GM12878 (cell line): Measurements from ENCODE around the gene PPM1K. TPM values are rescaled to one million over a fixed set of nuclear protein-coding genes. Genes with fewer than 3 reads are reported as not detected.

Source experiments
- polyA plus RNA-seq, 11 experiments: library from polyadenylated mRNA; depleted of rRNA in 4 of 11; unstranded in 6 of 11; stranded (reverse) in 5 of 11; fragments of >200 nt; fragmentation: Nextera tagmentation in 4 of 11; fragmentation: Illumina TruSeq in 1 of 11; extraction: Ambion mirVana in 4 of 11; extraction: Trizol in 1 of 11; gene quantifications; 1 replicate in 1 of 11; 2 replicates in 10 of 11; pipeline versions ENCODE4 v1.2.1 to v1.2.3, GENCODE V29; 2011 to 2016; ENCODE audit warnings: inconsistent platforms in 2 of 11, missing spikeins in 2 of 11, low read depth in 1 of 11
- small RNA-seq: library from RNA; depleted of rRNA; stranded (forward); fragments of <200 nt; gene quantifications from one replicate; pipeline ENCODE3, GENCODE V24; 2014
- total RNA-seq, 4 experiments: library from RNA; depleted of rRNA in 3 of 4; stranded (reverse); fragments of >200 nt in 3 of 4; fragmentation: Illumina TruSeq in 1 of 4; extraction: Trizol in 1 of 4; gene quantifications; 2 replicates each; pipeline versions ENCODE4 v1.2.1 to v1.2.3, GENCODE V29; 2013 to 2021

The PPM1K gene
- total and polyA plus RNA-seq, 10 of the 15 experiments (the other 5 are each of a cell fraction or from before 2014, with no cell fraction given), result 25.0 to 79.1 (median 36.9) TPM

Small RNA genes within 50 kb of the gene (small RNA-seq; reads per million reads assigned to genes)
- gene RF00019 (not detected), gene RNU6-1298P (not detected)

Other genes starting within 250 kb of the PPM1K start
- 0.06 TPM in 1 of 2 replicates, not detected in the other for gene ABCG2, start 125.9 kb downstream of the PPM1K start, total RNA-seq (2014; rRNA removed)
- 0.04 TPM in 1 of 2 replicates, not detected in the other for gene ABCG2, start 125.9 kb downstream of the PPM1K start, total RNA-seq (2014; rRNA removed; fragmentation: Illumina TruSeq; extraction: Trizol)
- gene ABCG2, start 125.9 kb downstream of the PPM1K start, total RNA-seq (2021), result not detected in 2 replicates
- gene ABCG2, start 125.9 kb downstream of the PPM1K start, polyA plus RNA-seq (2011; rRNA removed), result not detected in 2 replicates
- gene ABCG2, start 125.9 kb downstream of the PPM1K start, polyA plus RNA-seq (2014; fragmentation: Illumina TruSeq; extraction: Trizol), result 0.03 TPM in 2 replicates
- not detected for gene ABCG2, start 125.9 kb downstream of the PPM1K start, polyA plus RNA-seq (2014; fragmentation: Nextera tagmentation; extraction: Ambion mirVana)
- gene ABCG2, start 125.9 kb downstream of the PPM1K start, polyA plus RNA-seq (2014; rRNA removed), result not detected in 2 replicates
- gene ABCG2, start 125.9 kb downstream of the PPM1K start, polyA plus RNA-seq (2016; fragmentation: Nextera tagmentation; extraction: Ambion mirVana), result not detected
- gene HERC6, start 94.3 kb upstream of the PPM1K start, total RNA-seq (2014; rRNA removed), result 8.4 and 11.8 TPM in 2 replicates
- gene HERC6, start 94.3 kb upstream of the PPM1K start, total RNA-seq (2014; rRNA removed; fragmentation: Illumina TruSeq; extraction: Trizol), result 6.3 and 7.5 TPM in 2 replicates
- 5.8 and 5.9 TPM in 2 replicates for gene HERC6, start 94.3 kb upstream of the PPM1K start, total RNA-seq (2021)
- 24.5 and 26.4 TPM in 2 replicates for gene HERC6, start 94.3 kb upstream of the PPM1K start, polyA plus RNA-seq (2011; rRNA removed)
- 7.2 and 11.0 TPM in 2 replicates for gene HERC6, start 94.3 kb upstream of the PPM1K start, polyA plus RNA-seq (2014; fragmentation: Illumina TruSeq; extraction: Trizol)
- 1 to 10 TPM; 1.7 to 2.2 TPM for gene HERC6, start 94.3 kb upstream of the PPM1K start, polyA plus RNA-seq (2014; fragmentation: Nextera tagmentation; extraction: Ambion mirVana)
- 6.0 and 6.2 TPM in 2 replicates for gene HERC6, start 94.3 kb upstream of the PPM1K start, polyA plus RNA-seq (2014; rRNA removed)
- gene HERC6, start 94.3 kb upstream of the PPM1K start, polyA plus RNA-seq (2016; fragmentation: Nextera tagmentation; extraction: Ambion mirVana), result 1 to 10 TPM; 4.6 to 5.0 TPM
- gene HERC5, start 172.6 kb upstream of the PPM1K start, total RNA-seq (2014; rRNA removed), result 25.5 and 33.6 TPM in 2 replicates
- 32.6 and 34.7 TPM in 2 replicates for gene HERC5, start 172.6 kb upstream of the PPM1K start, total RNA-seq (2014; rRNA removed; fragmentation: Illumina TruSeq; extraction: Trizol)
- 20.0 and 22.5 TPM in 2 replicates for gene HERC5, start 172.6 kb upstream of the PPM1K start, total RNA-seq (2021)
- gene HERC5, start 172.6 kb upstream of the PPM1K start, polyA plus RNA-seq (2011; rRNA removed), result 60.7 and 110 TPM in 2 replicates
- 28.6 and 38.1 TPM in 2 replicates for gene HERC5, start 172.6 kb upstream of the PPM1K start, polyA plus RNA-seq (2014; fragmentation: Illumina TruSeq; extraction: Trizol)
- gene HERC5, start 172.6 kb upstream of the PPM1K start, polyA plus RNA-seq (2014; fragmentation: Nextera tagmentation; extraction: Ambion mirVana), result 10 to 100 TPM; 12.5 to 18.6 TPM
- gene HERC5, start 172.6 kb upstream of the PPM1K start, polyA plus RNA-seq (2014; rRNA removed), result 14.7 and 19.2 TPM in 2 replicates
- gene HERC5, start 172.6 kb upstream of the PPM1K start, polyA plus RNA-seq (2016; fragmentation: Nextera tagmentation; extraction: Ambion mirVana), result 10 to 100 TPM; 24.7 to 27.9 TPM
- gene PYURF, start 239.2 kb upstream of the PPM1K start, total RNA-seq (2014; rRNA removed), result 93.7 and 95.8 TPM in 2 replicates
- gene PYURF, start 239.2 kb upstream of the PPM1K start, total RNA-seq (2014; rRNA removed; fragmentation: Illumina TruSeq; extraction: Trizol), result 55.7 and 57.6 TPM in 2 replicates
- 60.3 and 63.4 TPM in 2 replicates for gene PYURF, start 239.2 kb upstream of the PPM1K start, total RNA-seq (2021)
- gene PYURF, start 239.2 kb upstream of the PPM1K start, polyA plus RNA-seq (2011; rRNA removed), result 99.9 and 144 TPM in 2 replicates
- 58.7 and 65.6 TPM in 2 replicates for gene PYURF, start 239.2 kb upstream of the PPM1K start, polyA plus RNA-seq (2014; fragmentation: Illumina TruSeq; extraction: Trizol)
- 10 to 100 TPM; 16.7 to 58.1 TPM for gene PYURF, start 239.2 kb upstream of the PPM1K start, polyA plus RNA-seq (2014; fragmentation: Nextera tagmentation; extraction: Ambion mirVana)
- gene PYURF, start 239.2 kb upstream of the PPM1K start, polyA plus RNA-seq (2014; rRNA removed), result 122 and 127 TPM in 2 replicates
- 100 to 1,000 TPM; 174 to 181 TPM for gene PYURF, start 239.2 kb upstream of the PPM1K start, polyA plus RNA-seq (2016; fragmentation: Nextera tagmentation; extraction: Ambion mirVana)